GM18499 (cell line): ENCODE data around the gene GTF2H1.

Experiments used
- ATAC-seq: cut with Tn5 transposase; IDR thresholded peaks from one replicate; pipeline ENCODE4 v1.9.1; 2021; ENCODE audit warnings: moderate number of reproducible peaks; ENCODE audit not compliant: insufficient read depth, unreplicated experiment

GTF2H1 gene

DNA sequence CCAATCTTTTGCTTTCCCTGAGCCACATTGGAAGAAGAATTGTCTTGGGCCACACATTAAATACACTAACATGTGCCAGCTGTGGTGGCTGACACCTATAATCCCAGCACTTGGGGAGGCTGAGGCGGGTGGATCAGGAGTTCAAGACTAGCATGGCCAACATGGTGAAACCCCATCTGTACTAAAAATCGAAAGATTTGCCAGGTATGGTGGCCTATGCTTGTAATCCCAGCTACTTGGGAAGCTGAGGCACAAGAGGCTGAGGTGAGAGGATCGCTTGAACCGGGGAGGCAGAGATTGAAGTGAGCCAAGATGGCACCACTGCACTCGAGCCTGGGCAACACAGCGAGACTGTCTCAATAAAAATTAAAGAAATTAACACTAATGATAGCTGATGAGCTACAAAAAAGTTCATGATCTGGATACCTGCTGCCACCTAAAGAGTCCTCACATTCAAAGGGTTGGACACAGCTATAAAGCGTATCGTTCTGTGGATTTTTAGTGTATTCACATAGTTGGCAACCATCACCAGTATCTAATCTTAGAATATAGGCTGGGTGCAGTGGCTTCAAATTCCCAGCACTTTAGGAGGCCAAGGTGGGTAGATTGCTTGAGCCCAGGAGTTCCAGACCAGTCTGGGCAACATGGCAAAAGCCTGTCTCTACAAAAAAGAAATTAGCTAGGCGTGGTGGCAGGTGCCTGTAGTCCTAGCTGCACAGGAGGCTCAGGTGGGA is 86.4 kb downstream of the GTF2H1 start:
- no peak for ATAC-seq

- no peak for ATAC-seq
These were observed 94.1 kb downstream of the GTF2H1 start for GRCh38 chr11:18416459-18416858.
